Measurements from ENCODE around the gene TGOLN2. TPM values are rescaled to one million over a fixed set of nuclear protein-coding genes. Genes with fewer than 3 reads are reported as not detected.

TGOLN2 gene
- 31.8 and 72.2 TPM in 2 replicates for total RNA-seq

DNA sequence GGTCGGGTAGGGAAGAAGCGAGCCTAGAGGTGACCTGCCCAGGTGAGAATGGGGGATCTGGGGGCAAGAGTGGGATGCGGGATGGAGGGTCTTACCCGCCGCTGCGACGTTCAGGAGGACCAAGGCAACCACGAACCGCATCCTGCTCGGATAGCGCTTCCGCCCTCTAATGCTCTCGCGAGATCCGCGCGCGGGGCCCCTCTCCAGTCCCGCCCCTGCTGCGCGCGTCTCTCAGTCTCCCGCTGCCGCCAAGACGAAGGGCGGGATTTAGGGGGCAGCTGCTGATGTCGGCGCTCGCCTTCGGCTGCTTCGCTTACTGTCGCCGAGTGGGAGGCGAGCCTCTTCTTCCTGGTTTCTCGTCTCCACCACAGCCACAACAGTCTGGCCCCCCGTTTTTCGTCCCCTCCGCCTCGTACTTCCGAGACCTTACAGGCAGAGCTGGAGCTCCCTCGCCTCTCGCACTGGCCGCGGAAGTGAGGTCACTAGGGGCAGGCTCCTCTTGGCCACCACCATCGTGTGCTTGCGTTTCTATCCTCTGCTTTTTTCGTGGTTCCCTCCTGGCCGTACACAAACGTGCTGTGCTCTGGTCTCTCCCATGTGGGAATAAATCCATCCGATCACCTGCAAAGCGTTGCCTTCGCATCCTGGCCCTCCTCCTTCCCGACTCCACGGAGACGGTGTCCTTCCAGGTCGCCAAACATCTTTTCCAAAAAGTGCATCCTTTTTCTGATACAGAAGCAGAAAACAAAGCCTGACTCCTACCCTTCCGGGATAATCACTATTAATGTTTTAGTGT is at the start of gene TGOLN2:
Gene TGOLN2 (minus strand): TSS at position 168 of the 796 bp plus-strand sequence. CDS start 27 bp downstream, at position 141.

DNA sequence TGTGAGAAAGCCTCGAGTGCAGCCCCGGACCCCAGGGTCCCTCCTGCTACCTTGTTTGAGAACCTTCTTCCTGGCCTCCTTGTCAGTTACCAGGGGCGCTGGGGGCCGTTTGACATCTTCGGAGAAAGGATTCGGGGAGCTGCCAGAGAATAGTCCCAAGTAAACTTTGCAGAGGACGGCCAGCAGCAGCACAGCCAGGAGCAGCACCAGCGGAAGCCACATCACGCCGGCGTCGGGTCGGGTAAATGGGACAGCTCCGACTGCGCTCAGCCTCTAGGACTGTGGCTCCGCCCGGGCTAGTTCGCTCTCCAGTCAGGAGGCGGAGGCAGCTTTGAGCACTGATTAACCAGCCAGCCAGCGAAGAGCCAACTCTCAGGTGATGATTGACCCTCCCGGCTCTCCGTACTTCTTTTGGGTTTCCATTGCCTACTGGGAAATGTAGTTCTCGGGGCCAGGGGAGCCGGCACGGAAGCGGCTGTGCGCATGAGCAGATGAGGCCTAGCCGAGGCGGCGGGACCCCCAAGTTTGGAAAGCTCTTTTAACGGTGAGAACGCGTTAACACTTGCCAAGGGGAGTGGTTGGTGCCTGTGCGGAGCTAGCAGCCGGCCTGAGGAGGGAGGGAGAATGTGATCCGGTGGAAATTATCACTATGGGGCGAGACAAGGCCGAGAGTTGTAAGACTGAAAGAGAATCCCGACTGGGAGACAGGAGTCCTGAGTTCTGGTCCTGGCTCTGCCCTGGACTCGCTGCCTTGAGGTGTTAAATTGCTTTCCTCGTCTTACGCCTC is 26.7 kb upstream of the TGOLN2 start, which contains the start of the genes ELMOD3 and RETSAT:
Gene ELMOD3 (plus strand): TSS at position 484 of the 787 bp plus-strand sequence. CDS start 2,430 bp downstream, outside the sequence.
Gene RETSAT (minus strand): TSS at position 243 of the 787 bp plus-strand sequence. CDS start 21 bp downstream, at position 222.

Other genes with a start within 250 kb of the TGOLN2 start
- gene TCF7L1, start 194.6 kb downstream of the TGOLN2 start, total RNA-seq: 0.34 and 3.8 TPM in 2 replicates
- gene RETSAT, start 26.5 kb upstream of the TGOLN2 start, total RNA-seq: 85.4 and 99.7 TPM in 2 replicates
- 18.5 and 25.6 TPM in 2 replicates for gene ELMOD3, start 26.8 kb upstream of the TGOLN2 start, total RNA-seq
- 306 and 511 TPM in 2 replicates for gene CAPG, start 82.4 kb upstream of the TGOLN2 start, total RNA-seq
- gene SH2D6, start 90.7 kb upstream of the TGOLN2 start, total RNA-seq: under 0.01 and 0.28 TPM in 2 replicates
- 124 and 286 TPM in 2 replicates for gene MAT2A, start 211.2 kb upstream of the TGOLN2 start, total RNA-seq
- 38.1 and 40.0 TPM in 2 replicates for gene GGCX, start 233.5 kb upstream of the TGOLN2 start, total RNA-seq
- gene VAMP8, start 249.6 kb upstream of the TGOLN2 start, total RNA-seq: 38.3 and 42.2 TPM in 2 replicates

Measured in nasal cavity respiratory epithelium epithelial cell of viscerocranial mucosa (primary cell).